KMS-11 (cell line): ENCODE results near the gene ISOC2.

Source experiments
- H2AFZ ChIP-seq: fragments of 200-600 bp; sonication (generic); 2 replicates; pipeline ENCODE4 v1.6.1; 2016; ENCODE audit warnings: antibody characterized with exemption, mixed run types, low read depth
- H3K27ac ChIP-seq: fragments of 200-600 bp; sonication (generic); 2 replicates; pipeline ENCODE4 v1.6.1; 2016; ENCODE audit warnings: mild to moderate bottlenecking, mixed run types
- H3K27me3 ChIP-seq: fragments of 200-600 bp; sonication (generic); 2 replicates; pipeline ENCODE4 v1.6.1; 2017; ENCODE audit warnings: mild to moderate bottlenecking, low read depth, mixed run types, moderate library complexity; ENCODE audit not compliant: insufficient read depth
- H3K36me3 ChIP-seq: fragments of 200-600 bp; sonication (generic); 2 replicates; pipeline ENCODE4 v1.6.1; 2017; ENCODE audit warnings: mild to moderate bottlenecking, mixed run types; ENCODE audit not compliant: insufficient read depth
- H3K4me1 ChIP-seq: fragments of 200-600 bp; sonication (generic); 2 replicates; pipeline ENCODE4 v1.6.1; 2016; ENCODE audit warnings: mild to moderate bottlenecking, low read depth, mixed run types; ENCODE audit not compliant: poor library complexity, severe bottlenecking
- H3K4me2 ChIP-seq: fragments of 200-600 bp; sonication (generic); 2 replicates; pipeline ENCODE4 v1.7.0; 2016; ENCODE audit warnings: mild to moderate bottlenecking, mixed run types
- H3K4me3 ChIP-seq: fragments of 200-600 bp; sonication (generic); IDR thresholded peaks from 2 replicates; pipeline ENCODE4 v1.6.1; 2017; ENCODE audit warnings: low read depth, low read length, mixed read lengths; ENCODE audit not compliant: insufficient read depth
- H3K79me2 ChIP-seq: fragments of 200-600 bp; sonication (generic); 2 replicates; pipeline ENCODE4 v1.6.1; 2016; ENCODE audit warnings: low read depth, mixed run types; ENCODE audit not compliant: insufficient read depth
- H3K9ac ChIP-seq: fragments of 200-600 bp; sonication (generic); 2 replicates; pipeline ENCODE4 v1.6.1; 2016; ENCODE audit warnings: mild to moderate bottlenecking, mixed run types
- H4K20me1 ChIP-seq: fragments of 200-600 bp; sonication (generic); 2 replicates; pipeline ENCODE4 v1.6.1; 2016; ENCODE audit warnings: mild to moderate bottlenecking, mixed run types; ENCODE audit not compliant: insufficient read depth
- CTCF ChIP-seq: fragments of 200-600 bp; sonication (generic); conservative IDR thresholded peaks from 2 replicates; pipeline ENCODE4 v1.6.1; 2017; ENCODE audit warnings: low read depth, mild to moderate bottlenecking, antibody characterized with exemption, low read length, moderate library complexity, mixed read lengths

The ISOC2 gene

GRCh38 chr19:55468054-55468393 is 6.6 kb upstream of the ISOC2 start:
- Histone ChIP-seq H2AFZ (no peak overlapping the region; the same call in 1 of the 2 replicates), H3K27ac (no peak overlapping the region), H4K20me1 (no peaks in the 10 kb centered on the region), H3K4me3 (no peak overlapping the region), H3K79me2 (no peaks in the 10 kb centered on the region), H3K4me2 (no peak overlapping the region), H3K27me3 (peaks cover 46% of the 10 kb centered on the region), H3K4me1 (no peaks in the 10 kb centered on the region), H3K9ac (no peak overlapping the region), H3K36me3 (no peaks in the 10 kb centered on the region)
- TF ChIP-seq CTCF, result peak; percentile 61; the same call in 1 of the 2 replicates

- H3K36me3 ChIP-seq, result no peaks in the 10 kb centered on the region
- H3K9ac ChIP-seq, result no peak overlapping the region
- H3K4me2 ChIP-seq, result no peak overlapping the region
- H3K4me3 ChIP-seq, result no peak overlapping the region
- peak; percentile 96 for TF ChIP-seq CTCF
- H3K27ac ChIP-seq, result no peak overlapping the region
- H3K79me2 ChIP-seq, result no peaks in the 10 kb centered on the region
- no peak overlapping the region; the same call in 1 of the 2 replicates for H2AFZ ChIP-seq
- H4K20me1 ChIP-seq, result no peaks in the 10 kb centered on the region
- peaks cover 46% of the 10 kb centered on the region for H3K27me3 ChIP-seq
- peaks cover under 1% of the 10 kb centered on the region for H3K4me1 ChIP-seq
Measured at GRCh38 chr19:55467236-55468053, 6.0 kb upstream of the ISOC2 start.

GRCh38 chr19:55466241-55466614 is 4.8 kb upstream of the ISOC2 start:
- H2AFZ ChIP-seq, result no peak overlapping the region
- TF ChIP-seq CTCF, result no peak
- H3K4me2 ChIP-seq, result no peak overlapping the region
- H3K79me2 ChIP-seq, result no peaks in the 10 kb centered on the region
- H4K20me1 ChIP-seq, result no peaks in the 10 kb centered on the region
- no peak overlapping the region for H3K4me3 ChIP-seq
- no peak overlapping the region for H3K27ac ChIP-seq
- peaks cover 5% of the 10 kb centered on the region for H3K4me1 ChIP-seq
- no peak overlapping the region for H3K9ac ChIP-seq
- H3K27me3 ChIP-seq, result peaks cover 43% of the 10 kb centered on the region
- no peaks in the 10 kb centered on the region for H3K36me3 ChIP-seq

- H4K20me1 ChIP-seq, result no peaks in the 10 kb centered on the region
- no peak overlapping the region for H2AFZ ChIP-seq
- H3K4me3 ChIP-seq, result no peak overlapping the region
- no peak overlapping the region for H3K27ac ChIP-seq
- peaks cover 8% of the 10 kb centered on the region for H3K4me1 ChIP-seq
- H3K27me3 ChIP-seq, result peaks cover 38% of the 10 kb centered on the region
- H3K9ac ChIP-seq, result no peak overlapping the region
- no peaks in the 10 kb centered on the region for H3K79me2 ChIP-seq
- no peak for TF ChIP-seq CTCF
- H3K36me3 ChIP-seq, result no peaks in the 10 kb centered on the region
- no peak overlapping the region for H3K4me2 ChIP-seq
Measured at GRCh38 chr19:55465460-55466240, 4.2 kb upstream of the ISOC2 start.
